NOMO-1 treated with dmso at 0.1 percent for 144 hours (cell line): ENCODE data around the gene CAGE1.
A peak's percentile ranks its signal among the peaks of the same experiment; 100 is the strongest.
"Not testable (repeated sequence)": the region's sequence is repeated elsewhere in the genome, so short reads cannot be mapped to it uniquely, and the experiment has no call there.

Experiments
- DNase-seq: peaks from one replicate; lab custom pipeline; 2025; ENCODE audit not compliant: unreplicated experiment; lab: John Stamatoyannopoulos, UW

Gene CAGE1

DNA sequence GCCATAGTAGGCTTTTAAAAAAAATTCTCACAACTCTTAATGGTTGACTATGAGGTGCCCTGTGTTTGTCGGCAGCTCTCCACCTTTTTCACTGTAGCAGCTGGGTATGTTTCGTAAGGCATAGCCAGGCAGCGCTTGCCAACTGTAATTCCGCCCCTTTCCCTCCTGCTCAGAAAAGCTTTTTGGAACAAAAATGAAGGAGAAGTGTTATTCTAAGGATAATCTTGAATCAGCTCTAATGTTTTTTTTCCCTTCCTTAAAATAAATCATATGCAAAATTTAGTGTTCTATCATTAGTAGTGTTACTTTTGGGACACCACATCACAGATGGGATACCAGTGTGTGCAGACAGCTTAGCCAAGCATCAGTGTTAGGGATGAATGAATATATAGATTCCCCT is 21.3 kb upstream of the CAGE1 start:
- DNase-seq = no peak

DNA sequence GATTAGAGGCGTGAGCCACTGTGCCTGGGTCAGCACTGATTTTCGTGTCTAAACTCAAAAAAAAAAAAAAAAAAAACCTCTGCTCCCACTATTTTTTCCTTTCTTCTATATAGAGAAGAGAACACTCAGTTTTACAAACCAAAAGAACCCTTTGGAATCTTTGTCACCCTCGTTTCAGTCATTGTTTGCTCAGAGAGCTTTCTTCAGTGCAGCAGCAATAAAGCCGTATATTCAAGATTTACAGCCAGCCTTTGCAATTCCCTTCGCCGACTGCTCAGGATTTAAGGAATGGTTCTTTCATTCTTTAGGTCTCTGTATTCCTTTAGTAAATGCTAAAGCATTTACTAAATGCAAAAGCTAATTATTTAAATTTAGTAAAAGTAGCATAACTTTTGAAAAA is 20.2 kb upstream of the CAGE1 start:
- no peak for DNase-seq

DNA sequence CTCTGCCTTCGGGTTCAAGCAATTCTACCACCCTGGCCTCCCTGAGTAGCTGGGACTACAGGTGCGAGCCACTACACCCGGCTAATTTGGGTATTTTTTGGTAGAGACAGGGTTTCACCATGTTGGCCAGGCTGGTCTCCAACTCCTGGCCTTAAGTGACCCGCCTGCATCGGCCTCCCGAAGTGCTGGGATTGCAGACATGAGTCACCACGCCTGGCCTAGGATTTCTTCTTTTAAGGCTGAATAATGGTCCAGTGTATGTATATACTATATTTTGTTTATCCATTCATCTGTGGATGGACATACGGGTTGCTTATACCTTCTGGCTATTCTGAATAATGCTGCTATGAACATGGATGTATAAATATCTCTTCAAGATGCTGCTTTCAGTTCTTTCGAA is 17.2 kb upstream of the CAGE1 start:
- DNase-seq = no peak

DNA sequence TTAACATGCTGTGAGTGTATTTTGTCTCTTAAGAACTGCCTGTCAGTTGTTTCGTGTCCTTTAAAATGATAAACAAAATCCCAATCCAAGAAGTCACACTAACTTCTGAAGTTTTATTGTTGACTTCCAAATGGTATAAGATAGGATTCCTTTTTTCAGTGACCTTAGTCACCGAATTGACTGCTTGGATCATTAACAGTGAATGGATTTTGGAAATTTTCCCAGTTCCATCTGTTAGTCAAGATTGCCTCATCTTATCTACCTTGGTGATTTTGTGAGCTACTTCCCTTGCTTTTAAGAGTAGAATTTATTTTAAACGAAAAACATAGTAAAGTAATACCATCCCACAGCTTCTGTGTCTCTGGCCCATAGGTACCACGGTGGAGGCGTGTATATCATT is 15.0 kb upstream of the CAGE1 start:
- DNase-seq = no peak

DNA sequence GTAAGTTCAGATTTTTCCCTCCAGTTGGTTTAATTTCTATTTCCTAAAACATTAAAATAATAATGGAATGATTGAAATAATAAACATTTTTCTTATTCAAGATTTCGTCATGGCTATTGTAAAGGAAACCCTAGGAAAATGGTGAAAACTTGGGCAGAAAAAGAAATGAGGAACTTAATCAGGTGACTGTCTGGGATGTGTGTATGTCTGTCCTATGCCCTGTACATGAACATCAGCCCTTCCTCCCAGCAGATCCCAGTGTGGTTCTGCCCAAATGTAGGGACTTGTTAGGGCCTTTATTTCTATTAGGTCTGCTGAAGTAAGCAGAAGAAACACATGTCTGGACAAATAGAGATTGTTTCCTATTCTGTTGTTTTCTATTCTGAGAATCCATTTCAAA is 13.2 kb upstream of the CAGE1 start:
- no peak for DNase-seq

DNA sequence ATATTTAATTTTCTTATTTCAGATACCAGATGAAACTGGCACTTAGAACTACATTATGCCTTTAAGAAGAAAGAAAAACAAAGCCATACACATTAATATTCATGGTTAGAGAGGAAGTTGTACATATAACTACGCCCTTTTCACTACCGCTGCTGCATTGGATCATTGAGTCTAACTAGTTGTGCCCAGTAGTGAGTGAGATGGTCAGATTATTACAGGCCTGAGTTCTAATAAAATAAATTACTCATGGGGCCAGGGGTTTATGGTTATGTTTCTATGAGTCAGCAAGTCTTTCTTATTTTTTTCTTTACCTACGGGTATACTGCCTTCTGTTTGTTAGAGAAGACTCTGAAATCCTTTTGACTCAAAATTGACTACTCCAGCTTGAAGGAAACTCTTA is 11.5 kb upstream of the CAGE1 start:
- no peak for DNase-seq

DNA sequence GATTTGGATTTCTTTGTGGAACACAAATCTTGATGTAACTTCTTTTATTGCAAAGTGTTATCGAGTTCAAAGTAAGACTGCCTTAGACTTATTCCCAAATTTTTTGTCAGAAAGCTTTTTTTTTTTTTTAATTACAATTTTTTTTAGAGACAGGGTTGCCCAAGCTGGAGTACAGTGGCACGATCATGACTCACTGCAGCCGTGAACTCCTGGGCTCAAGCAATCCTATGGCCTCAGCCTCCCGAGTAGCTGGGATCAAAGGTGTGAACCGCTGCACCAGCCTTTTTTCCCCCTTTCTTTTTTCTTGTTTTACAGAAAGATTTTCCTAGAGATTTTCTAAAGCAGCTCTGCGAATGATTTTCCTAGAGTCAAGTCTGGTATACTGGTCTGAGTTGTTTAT is 2.9 kb upstream of the CAGE1 start:
- no peak for DNase-seq

DNA sequence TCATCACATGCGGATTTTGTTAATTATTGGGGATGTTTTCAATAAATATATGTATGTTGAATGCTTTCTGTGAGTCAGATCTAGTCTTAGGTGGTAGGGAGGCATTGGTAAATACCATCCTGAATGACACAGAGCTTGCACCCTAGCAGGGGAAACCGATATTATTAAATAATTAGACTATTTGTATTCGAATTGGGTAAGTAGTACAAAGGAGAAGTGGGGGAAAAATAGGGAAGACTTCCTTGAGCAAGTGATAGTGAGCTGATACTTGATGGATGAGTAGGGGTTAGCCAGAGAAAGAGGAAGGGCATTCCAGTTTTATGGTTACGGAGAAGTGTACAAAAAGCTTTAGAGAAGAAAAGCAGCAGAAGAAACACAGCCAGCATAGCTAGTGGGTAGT is 1.6 kb upstream of the CAGE1 start:
- DNase-seq = no peak

DNA sequence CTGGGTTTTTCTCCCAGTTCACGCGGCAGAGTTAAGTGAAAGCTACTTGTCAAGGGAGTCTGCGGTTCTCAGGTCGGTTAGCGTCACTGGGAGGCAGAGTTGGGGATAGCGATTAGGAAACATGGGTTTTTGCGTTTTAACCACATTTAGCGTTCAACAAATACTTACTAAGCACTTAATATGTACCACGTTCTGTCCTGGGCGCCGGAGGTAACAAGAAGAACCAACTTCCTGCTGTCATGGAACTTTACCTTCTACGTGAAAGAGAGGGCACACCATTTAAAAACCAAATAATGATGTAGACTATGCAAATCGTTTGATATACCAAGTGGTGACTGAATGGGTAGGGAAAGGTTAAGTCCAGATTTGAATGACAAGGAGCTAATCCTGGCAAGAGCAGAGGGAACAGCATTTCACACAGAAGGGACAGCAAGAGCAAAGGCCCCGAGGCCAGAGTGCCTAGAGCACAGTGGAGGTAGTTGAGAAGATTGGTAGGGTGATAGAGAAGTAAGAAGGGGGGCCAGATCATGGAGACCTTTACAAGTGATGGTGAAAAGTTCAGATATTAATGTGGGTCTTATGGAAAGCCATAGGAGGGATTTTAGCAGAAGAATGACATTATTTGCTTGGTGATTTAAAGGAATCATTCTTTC is 810 bp upstream of the CAGE1 start:
- DNase-seq = no peak

DNA sequence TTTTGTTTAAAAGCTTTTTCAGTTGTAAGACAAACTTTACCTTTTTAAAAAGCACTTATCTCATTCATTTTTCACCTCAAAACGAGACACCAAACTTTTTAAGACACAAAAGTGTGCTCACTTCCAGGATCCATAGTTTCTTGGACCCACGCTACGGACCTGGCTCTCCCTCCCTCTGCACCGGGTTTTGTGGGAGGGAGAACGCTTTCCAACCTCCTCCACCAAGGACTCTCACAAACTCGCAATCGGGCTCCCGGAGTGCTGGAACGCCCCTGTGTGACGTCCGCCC is 436 bp downstream of the CAGE1 start:
- DNase-seq = peak; percentile 65

DNA sequence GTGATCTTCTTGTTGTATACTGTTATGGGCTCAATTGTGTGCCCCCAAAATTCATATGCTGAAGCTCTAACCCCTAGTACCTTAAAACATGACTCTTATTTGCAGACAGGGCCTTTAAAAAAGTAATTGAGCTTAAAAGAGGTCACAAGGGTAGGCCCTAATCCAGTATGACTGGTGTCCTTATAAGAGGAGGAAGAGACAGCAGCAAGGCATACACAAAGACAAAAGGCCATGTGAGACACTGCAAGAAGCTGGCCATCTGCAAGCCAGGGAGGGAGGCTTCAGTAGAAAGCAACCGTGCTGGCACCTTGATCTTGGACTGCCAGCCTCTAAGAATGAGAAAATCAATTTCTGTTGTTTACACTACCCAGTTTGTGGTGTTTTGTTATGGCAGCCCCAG is 8.4 kb downstream of the CAGE1 start:
- no peak for DNase-seq

DNA sequence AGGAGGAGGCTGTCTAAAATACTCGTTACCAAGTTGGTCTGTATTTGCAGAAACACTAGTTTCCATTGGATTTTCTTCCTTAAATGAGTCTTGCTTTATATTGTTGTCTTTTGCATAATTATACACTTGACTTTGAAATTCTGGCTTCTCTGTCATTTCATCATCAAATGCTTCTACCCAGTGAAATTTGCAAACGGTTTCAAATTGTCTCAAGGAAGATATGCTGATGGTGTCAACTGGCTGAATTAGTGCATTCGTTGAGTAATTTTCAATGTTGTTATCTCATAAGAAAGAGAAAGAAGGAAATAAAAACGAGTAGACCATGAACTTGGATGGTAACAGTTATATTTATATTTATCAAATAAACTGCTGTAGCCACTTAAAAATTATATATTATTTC is 10.8 kb downstream of the CAGE1 start:
- DNase-seq = no peak

DNA sequence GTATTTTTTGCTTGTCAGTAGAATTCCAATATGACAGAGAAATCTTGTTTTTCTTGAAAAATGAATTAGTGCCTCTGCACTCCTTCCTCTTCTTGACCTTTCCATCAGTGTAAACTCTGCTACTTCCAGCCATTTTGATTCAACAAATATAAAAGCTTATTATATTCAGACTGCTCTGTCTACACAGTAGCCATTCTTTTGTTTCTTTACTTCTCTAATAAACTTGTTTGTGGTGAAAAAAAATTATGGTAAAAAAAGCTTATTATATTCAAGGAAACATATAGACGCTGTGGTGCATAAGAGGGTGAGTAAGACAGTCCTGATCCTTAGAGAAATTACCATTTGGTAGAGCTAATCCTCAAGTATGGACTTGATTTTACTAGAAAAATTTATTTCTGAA is 11.6 kb downstream of the CAGE1 start:
- no peak for DNase-seq

DNA sequence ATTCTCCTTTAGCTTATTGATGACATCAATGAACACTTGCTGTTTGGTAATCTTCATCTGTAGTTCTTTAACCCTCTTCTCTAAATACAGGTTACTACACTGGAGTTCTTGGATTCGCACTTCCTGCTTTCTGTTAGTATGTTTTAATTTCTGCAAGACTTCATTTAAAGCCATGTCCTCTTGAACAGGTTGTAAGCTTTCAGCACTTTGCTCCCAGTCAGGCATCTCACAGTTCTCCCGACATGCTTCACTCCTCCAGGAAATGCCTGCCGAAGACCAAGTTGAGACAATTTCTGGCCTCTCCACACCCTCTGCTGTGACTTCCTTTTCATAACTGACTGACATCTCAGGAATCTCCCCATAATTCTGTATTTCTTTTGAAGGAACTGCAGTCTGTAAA is 15.8 kb downstream of the CAGE1 start:
- DNase-seq = no peak

DNA sequence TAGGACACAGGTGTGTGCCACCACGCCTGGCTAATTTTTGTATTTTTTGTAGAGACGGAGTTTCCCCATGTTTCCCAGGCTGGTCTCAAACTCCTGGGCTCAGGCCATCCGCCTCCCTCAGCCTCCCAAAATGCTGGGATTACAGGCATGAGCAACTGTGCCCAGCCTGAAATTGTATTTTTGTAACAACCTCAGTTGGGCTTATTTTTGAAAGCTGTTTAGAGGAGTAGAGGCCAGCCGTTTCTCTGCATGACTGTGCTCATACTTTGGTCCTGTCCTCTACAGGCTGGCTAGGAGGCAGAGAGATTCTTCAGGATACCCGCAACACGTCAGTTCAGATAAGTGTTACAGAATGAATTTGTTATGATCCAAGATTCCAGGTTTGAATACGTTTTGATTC is 22.1 kb downstream of the CAGE1 start:
- DNase-seq = no peak

DNA sequence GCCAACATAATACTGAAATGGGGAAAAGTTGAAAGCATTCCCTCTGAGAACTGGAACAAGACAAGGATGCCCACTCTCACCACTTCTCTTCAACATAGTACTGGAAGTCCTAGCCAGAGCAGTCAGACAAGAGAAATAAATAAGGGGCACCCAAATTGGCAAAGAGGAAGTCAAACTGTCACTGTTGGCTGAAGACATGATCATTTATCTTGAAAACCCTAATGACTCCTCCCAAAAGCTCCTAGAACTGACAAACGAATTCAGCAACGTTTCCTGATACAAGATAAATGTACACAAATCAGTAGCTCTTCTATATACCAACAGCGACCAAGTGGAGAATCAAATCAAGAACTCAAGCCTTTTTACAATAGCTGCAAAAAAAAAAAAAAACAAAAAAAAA is 37.6 kb downstream of the CAGE1 start:
- not testable (repeated sequence) for DNase-seq

DNA sequence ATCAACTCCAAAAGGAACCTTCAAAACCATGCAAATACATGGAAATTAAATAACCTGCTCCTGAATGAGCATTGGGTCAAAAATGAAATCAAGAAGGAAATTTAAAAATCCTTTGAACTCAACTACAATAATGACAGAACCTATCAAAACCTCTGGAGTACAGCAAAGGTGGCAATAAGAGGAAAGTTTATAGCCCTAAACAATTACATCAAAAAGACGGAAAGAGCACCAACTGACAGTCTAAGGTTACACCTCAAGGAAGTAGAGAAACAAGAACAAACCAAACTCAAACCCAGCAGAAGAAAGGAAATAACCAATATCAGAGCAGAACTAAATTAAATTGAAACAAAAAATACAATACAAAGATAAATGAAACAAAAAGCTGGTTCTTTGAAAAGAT is 39.0 kb downstream of the CAGE1 start:
- not testable (repeated sequence) for DNase-seq

DNA sequence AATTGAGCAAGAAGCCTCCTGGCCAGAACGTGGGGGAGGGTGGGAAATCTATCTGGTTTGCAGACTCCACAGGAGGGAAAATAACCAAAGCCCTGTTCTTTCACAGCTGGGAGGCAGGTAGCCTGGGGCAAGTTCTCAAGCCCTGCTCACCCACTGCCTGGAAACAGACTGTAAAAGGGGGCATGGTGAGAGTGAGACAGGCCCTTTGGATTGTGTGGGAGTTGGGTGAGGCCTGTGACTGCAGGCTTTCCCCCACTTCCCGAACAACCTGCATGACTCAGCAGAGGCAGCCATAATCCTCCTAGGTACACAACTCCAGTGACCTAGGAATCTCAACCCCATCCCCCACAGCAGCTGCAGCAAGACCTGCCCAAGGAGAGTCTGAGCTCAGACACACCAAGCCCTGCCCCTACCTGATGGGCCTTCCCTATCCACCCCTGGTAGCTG is 42.0 kb downstream of the CAGE1 start:
- DNase-seq = not testable (repeated sequence)

DNA sequence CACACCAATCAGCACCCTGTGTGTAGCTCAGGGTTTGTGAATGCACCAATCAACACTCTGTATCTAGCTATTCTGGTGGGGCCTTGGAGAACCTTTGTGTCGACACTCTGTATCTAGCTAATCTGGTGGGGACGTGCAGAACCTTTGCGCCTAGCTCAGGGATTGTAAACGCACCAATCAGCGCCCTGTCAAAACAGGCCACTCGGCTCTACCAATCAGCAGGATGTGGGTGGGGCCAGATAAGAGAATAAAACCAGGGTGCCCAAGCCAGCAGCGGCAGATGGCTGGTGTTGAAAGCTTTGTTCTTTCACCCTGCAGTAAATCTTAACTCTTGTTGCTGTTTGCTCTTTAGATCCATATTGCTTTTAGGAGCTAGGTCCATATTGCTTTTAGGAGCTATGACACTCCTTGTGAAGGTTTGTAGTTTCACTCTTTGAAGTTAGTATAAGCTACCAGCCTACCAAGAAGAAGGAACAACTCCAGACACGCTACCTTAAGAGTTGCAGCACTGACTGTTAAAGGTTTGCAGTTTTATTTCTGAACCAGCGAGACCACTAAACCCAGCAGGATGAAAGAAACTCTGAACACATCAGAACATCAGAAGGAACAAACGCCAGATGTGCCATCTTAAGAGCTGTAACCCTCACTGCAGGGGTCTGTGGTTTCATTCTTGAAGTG is 44.6 kb downstream of the CAGE1 start:
- not testable (repeated sequence) for DNase-seq

DNA sequence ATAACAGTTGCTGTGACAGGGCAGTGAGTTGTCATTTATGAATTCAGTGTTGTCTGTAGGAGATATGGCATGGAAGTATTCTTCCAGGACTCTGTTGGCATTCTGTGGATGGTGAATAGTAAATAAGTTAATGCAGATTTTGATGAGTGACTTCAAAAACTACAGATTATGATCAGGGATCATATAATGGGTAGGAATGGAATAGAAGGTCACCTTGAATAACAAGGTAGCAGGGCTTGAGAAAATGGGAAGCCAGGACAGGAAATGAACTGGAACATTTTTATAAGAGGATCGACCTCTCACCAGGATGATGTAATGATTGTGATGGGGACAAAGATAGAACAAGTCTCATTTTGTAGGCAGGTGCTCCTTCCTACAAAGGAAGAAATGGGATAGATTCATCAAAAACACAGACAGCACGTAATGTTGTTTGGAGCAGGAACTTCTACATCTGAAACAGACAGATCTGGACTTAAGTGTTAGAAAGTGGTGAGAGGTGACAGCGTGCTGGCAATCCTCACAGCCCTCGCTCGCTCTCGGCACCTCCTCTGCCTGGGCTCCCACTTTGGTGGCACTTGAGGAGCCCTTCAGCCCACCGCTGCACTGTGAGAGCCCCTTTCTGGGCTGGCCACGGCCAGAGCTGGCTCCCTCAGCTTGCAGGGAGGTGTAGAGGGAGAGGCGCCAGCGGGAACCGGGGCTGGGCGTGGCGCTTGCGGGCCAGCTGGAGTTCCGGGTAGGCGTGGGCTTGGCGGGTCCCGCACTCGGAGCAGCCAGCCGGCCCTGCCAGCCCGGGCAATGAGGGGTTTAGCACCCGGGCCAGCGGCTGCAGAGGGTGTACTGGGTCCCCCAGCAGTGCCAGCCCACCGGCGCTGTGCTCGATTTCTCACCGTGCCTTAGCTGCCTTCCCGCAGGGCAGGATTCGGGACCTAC is 45.7 kb downstream of the CAGE1 start:
- no peak for DNase-seq

DNA sequence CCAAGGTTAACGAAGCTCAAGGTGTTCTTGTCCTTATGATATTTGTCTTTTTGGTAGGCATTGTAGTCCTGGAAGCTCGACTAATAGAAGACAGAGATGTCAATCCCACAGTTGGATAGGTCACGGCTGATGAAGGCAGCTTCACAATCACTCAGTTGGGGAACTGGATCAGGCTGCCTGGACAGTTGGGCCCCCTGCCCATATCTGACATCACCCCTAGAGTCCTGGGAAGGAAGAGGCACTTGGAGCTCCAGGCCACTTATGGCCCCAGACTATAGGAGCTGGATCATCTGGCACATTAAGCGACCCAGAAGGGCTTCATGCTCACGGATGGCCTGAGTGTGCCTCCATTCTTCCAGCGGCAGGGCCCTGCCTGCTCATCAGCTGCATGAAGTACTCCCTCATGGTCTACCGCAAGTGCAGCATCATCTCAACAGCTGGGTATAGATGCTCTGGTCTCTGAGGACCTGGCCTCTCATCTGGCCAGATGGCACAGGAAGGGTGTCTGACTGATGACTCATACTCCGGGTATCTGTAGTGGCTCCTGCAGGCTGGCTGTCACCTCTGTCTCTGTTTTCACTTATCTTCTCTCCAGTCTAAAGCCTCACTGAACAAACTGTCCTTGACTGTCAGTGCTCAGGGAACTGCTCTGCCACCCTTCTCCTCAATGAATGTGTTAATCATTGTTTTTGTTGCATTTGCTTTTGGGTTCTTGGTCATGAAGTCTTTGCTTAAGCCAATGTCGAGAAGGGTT is 47.4 kb downstream of the CAGE1 start:
- DNase-seq = no peak
